Stimulated activated CD4-positive, alpha-beta T cell treated with anti-CD3 and anti-CD28 coated beads, TNF-alpha, amount 100 ng/mL, for 24 hours (primary cell): Measurements from ENCODE around the gene RTP4.
"Not testable (repeated sequence)": the region's sequence is repeated elsewhere in the genome, so short reads cannot be mapped to it uniquely, and the experiment has no call there.

Source experiments
- DNase-seq, 3 experiments: peaks; one replicate each; pipeline ENCODE4 v3.0.0-alpha.2; 2020; ENCODE audit warnings: low read depth in 3 of 3

Gene RTP4

DNA sequence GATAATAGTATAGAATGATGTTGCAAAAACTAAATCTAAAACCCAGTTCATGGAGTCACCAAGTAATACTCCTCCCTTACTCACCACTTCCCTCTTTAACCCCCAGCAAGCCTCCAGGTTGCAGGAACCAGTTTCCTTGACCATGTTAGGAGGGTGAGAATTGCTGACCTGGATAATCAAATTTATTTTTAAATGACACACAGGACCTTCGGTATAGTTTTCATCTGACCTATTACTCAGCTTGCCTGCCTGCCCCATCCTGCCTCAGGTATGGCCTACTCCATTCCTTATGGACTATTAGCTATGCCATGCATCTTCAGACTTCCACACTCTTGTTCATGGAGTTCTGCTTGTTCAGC, 883 bp downstream of the RTP4 start:
- DNase-seq = no peak

DNA sequence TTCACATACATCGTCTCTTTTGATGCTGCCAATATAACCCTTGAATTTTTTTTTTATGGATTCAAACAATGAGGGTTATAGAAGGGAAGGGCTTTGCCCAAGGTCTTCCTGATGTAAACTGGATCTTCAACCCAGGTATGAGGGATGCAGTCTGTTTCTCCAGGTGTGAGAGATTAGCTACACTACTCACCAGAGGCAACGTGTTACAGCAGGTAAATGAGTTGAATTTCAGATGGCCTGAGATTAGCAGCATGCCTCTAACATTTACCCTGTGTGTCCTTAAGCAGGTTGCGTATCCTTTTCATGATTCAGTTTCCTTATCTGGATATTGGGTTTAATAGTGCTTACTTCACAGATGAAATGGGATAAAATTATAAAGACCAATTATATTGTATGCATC, 1.9 kb downstream of the RTP4 start:
- no peak for DNase-seq

DNA sequence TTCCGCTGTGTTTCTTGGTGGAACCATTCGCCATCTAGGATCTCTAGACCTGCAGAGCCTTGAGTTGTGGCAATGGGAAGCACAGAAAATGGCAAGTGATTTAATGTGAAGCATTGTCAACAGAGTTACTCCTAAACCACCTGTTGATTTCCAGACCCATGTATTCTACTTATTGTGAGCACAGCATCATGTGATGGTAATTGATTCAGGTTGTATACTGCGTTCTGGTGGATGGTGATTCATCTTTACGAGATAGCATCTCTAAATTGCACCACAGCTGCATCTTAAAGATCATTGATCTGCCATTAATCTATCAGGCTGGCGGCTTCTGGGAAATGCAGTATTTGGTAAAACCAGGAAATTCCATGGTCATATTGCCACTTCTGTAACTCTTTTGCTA, 7.4 kb downstream of the RTP4 start:
- no peak for DNase-seq

DNA sequence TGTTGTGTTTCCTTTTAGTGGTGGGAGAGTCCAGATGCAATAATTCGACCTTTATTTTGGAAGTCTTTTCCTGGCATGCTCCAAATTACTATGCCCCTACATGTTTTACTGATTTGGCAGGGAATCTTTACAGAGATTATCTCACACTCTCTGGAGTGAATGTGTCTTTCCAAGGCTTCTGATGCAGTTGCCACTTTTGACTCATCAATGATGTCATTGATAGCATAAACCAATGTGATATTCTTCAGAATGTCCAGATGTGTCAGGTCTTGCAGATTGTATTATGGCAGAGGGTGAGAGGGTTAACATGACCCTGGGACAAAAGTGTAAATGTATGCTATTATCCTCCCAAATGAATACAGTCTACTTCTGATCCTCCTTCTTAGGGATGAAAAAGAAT, 9.7 kb downstream of the RTP4 start:
- no peak for DNase-seq

DNA sequence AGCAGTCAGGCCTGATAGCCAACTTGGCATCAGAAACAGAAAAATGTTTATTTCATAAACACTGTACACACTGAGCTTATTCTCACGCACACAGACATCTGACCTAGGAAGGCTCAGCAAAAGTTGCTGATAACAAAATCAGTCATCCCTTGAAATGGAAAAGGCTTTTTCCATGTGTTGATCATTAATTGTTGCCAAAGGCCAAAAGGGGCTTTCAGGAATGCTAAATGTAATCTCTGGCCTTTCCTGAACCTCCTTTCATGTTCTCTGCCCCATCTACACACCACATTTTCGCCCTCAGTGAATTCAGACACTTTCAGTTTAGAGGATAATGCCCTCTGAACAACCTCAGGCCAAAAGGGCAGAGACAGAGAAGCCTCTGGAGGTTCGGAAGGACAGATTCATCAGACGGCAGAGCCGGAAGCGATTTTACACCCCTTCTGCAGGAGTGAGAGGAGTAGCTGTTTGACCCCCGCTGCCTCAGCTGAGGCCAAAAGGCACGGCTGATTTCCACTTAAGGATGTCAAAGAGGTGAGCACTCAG, 14.5 kb downstream of the RTP4 start:
- DNase-seq = no peak

DNA sequence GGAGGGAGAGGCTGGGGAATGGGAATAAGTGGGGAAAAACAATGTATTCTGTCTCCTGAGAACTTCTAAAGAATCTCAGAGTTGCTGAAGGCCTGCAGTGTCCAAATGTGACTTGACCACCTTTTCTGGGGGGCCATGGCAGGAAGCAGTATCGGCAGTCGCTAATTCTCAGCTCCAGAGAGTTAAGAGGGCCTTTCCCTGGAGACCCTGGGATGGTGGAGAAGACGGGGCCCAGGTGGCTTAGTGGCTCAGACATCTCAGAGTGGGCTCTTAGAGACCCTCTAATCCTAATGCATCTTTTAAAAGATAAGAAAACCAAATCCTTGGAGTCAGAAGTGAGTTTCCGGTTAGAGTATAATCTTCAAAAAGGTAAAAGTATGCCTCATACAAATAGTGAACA, 15.1 kb downstream of the RTP4 start:
- DNase-seq = no peak

DNA sequence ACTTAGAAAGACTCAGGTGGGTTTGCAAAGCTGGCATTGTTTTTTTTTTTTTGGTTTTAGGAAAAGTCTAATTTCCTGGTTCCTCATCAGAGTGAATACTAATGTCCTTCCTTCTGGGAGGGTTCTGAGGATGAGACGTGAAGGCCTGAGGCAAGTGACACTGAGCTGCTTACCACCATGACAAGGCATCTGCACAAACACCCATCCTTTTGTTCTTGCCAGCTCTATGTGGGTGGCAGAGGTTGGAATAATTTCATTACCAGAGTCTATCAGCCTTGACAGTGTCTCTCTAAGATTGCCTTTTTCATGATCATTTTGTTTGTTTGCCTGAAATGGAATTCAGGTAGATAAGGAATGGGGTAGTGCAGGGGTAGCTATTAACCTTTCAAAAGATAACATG, 17.1 kb downstream of the RTP4 start:
- DNase-seq = no peak

DNA sequence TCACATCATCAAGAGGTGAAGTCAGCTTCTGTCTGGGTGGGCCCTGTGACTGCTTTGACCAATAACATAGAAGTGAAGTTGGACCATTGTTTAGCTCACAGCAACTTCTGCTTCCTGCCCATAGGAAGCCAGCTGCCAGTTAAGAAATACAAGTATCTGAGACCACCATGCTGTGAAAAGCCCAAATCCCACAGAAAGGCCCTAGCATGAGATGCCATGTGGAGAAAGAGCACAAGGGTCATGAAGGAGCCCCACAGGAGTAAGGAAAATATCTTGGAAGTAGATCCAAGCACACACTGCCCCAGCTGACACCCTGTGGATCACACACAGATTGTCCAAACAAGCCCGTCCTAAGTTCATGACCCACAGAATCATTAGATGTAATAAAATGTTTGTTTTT, 28.5 kb downstream of the RTP4 start:
- DNase-seq = no peak

DNA sequence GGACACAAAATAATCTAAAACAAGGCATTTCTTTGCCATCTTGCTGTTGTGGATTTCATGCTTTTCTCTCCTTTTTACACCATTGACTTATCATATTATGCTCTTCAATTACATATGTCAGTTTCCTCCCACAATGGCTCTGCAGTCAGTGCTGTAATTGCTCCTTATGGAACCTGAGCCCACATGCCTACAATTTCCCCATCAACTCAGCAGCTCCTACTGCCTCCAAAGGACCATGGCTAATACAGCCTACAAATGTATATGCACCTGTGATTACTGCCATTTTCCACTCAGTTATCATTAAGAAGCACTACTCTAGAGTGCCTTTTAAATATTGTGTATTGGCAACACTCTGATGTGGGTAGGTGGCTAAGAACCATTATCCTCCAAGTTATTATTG, 30.8 kb downstream of the RTP4 start:
- DNase-seq = no peak

DNA sequence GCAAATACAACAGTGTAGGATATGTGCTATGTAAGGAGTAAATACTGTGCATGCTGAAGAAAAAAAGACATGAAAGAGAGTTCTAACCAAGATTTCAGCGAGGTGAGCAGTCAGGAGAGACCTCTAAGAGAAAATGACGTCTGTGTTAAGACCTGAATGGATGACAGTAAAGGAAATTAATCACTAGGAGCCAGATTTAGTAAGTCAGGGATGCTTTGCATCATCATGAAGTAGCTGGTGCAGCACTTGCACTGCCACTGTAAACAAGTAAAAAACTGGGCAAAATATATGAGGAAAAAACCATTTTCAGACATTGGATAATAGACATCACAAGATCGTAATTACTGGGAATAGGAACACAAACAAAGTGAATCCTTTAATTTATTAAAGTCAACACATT, 32.6 kb downstream of the RTP4 start:
- DNase-seq = no peak

DNA sequence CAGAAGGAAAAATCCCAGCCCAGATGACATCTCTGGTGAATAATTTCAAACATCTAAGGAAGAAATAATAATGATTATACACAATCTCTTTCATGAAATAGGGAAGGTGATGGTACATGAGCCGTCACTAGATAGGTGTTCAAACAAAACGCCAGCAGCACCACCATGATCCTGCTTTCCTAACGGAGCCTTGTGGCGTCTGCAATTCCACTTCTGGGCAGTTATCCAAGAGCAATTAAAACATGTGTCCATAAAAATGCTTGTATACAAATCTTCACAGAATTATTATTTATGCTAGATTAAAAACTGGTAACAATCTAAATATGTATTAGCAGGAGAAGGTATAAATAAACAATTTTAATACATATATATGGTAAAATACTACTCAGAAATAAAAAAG, 33.7 kb downstream of the RTP4 start:
- DNase-seq = no peak

DNA sequence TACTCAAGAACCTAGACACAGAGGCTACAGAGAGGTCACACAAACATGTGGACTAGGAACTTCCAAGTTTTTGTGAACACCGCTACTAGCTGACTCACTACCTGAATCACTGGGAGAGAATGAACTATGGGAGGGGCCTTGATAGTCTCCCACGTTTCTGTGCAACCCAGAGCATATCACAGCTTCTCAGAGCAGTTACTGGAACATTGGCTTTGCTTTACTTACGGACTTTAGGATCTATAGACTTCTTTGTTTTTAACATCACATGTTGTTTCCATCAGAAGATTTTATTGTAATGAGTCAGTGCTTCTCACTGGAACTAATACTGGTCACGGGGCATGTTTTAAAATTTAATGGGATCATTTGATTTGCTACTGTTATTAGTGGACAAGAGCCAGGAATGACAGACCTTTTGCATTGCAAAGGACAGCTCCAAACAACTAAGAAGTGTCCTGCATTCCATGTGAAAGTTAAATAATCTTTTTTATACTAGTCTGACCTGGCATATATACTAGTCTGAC, 35.6 kb downstream of the RTP4 start:
- DNase-seq = no peak

DNA sequence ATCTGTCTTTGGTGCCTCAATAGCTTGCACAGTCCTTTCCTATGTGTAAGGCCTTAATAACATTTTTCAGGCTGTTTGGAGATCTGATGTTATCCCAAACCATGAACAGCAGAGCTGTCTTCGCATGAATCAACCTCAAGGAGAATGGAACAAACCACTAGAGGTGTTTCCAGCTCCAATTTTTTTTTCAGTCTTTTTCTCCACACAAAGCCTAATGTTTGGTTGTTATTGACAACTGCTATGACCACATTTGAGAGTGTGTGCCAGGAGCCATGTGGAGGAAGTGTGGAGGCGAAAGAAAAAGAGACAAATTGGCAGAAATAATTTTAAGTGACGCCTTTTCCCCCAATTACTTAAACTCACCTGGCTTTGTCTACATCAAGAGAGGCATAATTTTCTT, 38.7 kb downstream of the RTP4 start:
- DNase-seq = no peak

DNA sequence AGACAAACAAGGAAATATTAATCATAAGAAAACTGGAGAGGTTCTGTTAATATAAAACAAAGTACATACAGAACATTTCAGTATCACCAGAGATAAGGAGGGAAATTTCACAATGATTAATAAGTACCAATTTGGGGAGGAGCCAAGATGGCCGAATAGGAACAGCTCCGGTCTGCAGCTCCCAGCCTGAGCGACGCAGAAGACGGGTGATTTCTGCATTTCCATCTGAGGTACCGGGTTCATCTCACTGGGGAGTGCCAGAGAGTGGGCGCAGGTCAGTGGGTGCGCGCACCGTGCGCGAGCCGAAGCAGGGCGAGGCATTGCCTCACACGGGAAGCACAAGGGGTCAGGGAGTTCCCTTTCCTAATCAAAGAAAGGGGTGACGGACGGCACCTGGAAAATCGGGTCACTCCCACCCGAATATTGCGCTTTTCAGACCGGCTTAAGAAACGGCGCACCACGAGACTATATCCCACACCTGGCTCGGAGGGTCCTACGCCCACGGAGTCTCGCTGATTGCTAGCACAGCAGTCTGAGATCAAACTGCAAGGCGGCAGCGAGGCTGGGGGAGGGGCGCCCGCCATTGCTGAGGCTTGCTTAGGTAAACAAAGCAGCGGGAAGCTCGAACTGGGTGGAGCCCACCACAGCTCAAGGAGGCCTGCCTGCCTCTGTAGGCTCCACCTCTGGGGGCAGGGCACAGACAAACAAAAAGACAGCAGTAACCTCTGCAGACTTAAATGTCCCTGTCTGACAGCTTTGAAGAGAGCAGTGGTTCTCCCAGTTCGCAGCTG, 44.0 kb downstream of the RTP4 start:
- DNase-seq = not testable (repeated sequence)
